NB4 (cell line): ENCODE data around the gene PDZD4.

ENCODE experiments used
- MYC ChIP-seq: IDR thresholded peaks from 2 replicates; pipeline ENCODE4 v1.6.1; 2011; ENCODE audit warnings: low read depth, low read length
- POLR2A ChIP-seq: IDR thresholded peaks from 2 replicates; pipeline ENCODE4 v1.6.1; 2011; ENCODE audit warnings: mild to moderate bottlenecking; ENCODE audit not compliant: insufficient read length; ENCODE audit errors: extremely low read depth
- TF ChIP-seq, protein P1 (sequence below): IDR thresholded peaks from one replicate; pipeline ENCODE4 v1.5.1; 2012; ENCODE audit warnings: low read depth, low read length
- TF ChIP-seq, protein P2 (sequence below): IDR thresholded peaks from 2 replicates; pipeline ENCODE4 v1.6.1; 2011; ENCODE audit warnings: low read depth, low read length

DNA sequence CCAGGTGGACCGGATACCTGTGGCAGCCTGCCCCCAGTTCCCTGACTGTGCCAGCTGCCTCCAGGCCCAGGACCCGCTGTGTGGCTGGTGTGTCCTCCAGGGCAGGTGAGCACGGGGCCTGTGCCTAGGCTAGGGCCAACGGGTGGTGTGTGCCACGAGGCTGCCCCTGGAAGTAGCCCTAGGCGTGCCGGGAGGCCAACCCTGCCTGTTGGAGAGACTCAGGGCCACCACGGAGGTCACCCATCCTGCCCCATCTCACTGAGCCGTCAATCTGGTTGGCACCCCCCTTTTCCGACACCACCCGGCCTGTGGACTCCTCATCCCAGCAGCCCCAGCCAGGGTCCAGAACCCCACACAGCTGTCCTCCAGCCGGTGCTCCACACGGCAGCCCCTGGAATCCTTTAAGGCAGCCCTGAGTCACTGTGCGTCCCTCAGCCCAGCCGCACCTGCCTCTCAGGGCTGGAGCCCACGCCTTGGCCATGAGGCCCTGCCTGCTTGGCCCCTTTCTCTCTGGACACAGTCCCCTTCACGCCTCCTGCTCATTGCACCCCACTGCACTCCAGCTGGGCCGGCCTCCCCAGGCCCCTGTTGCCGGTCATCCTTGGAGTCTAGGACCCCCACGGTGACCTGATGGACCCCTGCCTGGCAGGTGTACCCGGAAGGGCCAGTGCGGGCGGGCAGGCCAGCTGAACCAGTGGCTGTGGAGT, 61.0 kb downstream of the PDZD4 start:
- TF ChIP-seq POLR2A (no peak), MYC (no peak)
- TF ChIP-seq, protein P1, sequence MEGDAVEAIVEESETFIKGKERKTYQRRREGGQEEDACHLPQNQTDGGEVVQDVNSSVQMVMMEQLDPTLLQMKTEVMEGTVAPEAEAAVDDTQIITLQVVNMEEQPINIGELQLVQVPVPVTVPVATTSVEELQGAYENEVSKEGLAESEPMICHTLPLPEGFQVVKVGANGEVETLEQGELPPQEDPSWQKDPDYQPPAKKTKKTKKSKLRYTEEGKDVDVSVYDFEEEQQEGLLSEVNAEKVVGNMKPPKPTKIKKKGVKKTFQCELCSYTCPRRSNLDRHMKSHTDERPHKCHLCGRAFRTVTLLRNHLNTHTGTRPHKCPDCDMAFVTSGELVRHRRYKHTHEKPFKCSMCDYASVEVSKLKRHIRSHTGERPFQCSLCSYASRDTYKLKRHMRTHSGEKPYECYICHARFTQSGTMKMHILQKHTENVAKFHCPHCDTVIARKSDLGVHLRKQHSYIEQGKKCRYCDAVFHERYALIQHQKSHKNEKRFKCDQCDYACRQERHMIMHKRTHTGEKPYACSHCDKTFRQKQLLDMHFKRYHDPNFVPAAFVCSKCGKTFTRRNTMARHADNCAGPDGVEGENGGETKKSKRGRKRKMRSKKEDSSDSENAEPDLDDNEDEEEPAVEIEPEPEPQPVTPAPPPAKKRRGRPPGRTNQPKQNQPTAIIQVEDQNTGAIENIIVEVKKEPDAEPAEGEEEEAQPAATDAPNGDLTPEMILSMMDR: no peak
- TF ChIP-seq, protein P2, sequence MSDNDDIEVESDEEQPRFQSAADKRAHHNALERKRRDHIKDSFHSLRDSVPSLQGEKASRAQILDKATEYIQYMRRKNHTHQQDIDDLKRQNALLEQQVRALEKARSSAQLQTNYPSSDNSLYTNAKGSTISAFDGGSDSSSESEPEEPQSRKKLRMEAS: no peak
